NOMO-1 treated with DMSO at 0.1 percent for 48 hours (cell line): ENCODE measurements around the gene TLR7.

Experiments used
- DNase-seq: peaks from one replicate; lab custom pipeline; 2025; ENCODE audit not compliant: unreplicated experiment; lab: John Stamatoyannopoulos, UW

Gene TLR7

DNA sequence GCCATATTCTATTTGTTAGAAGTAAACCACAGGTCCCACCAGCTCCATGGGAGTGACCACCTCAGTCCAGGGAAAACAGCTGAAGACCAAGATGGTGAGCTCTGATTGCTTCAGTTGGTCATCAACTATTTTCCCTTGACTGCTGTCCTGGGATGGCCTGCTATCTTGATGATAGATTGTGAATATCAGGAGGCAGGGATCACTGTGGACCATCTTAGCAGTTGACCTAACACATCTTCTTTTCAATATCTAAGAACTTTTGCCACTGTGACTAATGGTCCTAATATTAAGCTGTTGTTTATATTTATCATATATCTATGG lies 55.7 kb downstream of the TLR7 start:
- DNase-seq, result no peak

DNA sequence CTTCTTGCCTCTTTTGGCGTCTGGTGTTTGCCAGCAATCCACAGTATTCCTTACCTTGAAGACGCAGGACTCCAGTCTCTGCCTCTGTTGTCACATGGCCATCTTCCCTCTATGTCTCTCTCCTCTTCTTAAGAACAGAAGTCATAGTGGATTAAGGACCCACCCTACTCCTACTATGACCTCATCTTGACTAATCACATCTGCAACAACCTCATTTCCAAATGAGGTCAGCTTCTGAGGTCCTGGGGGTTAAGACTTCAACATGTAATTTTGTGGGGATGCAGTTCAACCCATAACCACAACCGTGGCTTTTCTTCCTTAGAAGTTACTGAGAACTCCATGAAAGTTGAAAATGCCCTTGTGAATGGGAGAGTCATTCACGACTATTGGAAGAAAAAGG lies 62.8 kb downstream of the TLR7 start:
- peak; percentile 7 for DNase-seq

DNA sequence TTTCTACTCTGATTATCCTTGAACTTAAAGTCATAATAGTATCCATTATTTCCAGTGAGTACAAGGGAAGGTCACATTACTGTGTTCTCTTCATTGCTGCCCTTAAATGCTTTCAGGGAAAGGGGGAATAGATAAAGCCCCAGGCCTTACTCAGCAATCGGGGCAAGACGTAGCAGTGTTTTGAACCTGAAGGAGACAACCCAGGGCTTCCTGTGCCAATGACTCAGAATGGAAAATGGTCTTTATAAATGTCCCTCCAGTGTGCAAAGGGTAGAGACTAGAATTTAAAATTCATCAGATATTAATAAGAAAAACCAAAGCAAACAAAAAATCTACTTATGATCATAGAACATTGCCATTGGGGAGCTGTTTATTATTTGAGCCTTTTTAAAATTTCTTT lies 63.3 kb downstream of the TLR7 start:
- no peak for DNase-seq

DNA sequence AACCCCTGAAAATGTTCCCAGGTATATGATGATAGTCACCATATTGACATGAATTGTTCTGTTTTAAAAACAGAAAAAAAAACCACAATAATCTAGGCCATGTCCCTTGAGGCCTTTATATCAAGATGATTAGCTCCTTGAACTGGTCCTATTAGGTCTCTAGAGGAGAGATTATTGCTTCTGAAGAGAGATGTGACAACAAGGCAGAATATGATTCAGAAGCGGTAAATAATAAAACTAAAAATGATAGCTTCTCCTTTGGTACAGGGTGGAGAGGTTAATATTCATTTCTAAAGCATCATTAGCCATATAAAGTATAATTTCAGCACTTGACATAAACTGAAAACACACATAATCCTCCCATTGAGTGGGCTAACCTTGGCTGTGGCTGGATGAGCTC lies 65.4 kb downstream of the TLR7 start:
- DNase-seq, result no peak

DNA sequence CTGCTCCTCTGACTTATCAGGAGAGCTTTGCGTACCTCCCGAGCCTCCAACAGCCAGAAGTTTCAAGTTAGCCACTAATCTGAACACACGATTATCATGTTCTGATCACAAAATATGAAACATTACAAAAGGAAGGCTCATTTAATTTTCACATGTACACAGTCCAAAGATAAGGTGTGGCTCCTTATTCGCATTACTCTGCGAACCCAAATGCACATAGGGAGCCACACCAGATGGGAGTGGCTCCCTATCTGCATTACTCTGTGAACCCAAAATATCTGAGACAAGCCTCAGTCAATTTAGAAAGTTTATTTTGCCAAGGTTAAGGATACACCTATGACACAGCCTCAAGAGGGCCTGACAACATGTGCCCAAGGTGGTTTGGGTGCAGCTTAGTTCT lies 68.0 kb downstream of the TLR7 start:
- DNase-seq, result no peak

DNA sequence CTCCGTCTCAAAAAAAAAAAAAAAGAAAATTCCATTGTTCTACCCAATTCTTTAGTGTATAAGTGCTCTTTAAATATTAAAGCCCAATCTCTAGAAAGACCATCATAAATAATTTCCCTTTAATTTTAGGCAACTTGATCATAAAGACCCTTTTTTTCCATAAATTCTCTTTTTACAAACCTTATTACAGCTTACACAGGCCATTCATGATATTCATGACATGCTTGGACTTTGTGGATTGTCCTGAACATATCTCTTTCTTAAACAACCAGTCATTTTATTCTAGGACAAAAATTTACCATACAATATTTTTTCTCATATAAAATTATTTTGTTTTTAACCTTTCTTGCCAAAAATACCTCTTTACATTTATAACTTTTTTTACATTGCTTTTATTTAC lies 70.1 kb downstream of the TLR7 start:
- DNase-seq, result no peak
